Stimulated activated CD4-positive, alpha-beta T cell treated with anti-CD3 and anti-CD28 coated beads, Interleukin-15, amount 100 ng/mL, for 1 hour (primary cell): ENCODE measurements around the gene CRACR2A.

Experiments
- DNase-seq, 2 donors: peaks; one replicate each; pipeline ENCODE4 v3.0.0-alpha.2; 2020; ENCODE audit warnings: low read depth in 1 of 2, low spot score in 1 of 2

Gene CRACR2A

DNA sequence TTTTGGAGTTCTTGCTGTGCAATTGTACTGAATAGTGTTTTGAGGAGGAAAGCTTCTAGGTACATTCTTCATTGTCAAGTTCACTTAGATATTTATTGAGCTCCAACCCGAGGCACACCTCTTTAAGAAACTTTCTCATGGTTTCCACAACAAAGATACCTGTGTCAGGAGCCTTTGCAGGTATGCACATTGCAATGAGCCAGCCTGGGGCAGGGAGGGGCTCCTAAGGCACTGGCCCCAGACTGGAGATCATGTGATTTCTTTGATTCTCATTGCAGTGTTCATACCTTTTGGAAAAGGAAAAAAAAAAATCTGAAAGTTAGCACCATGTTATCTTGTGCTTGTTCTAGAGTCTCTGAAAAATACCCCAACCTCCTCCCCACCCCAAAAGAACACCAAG is 181.6 kb downstream of the CRACR2A start:
- DNase-seq: no peak

- no peak for DNase-seq
Measured at GRCh38 chr12:3568695-3569094, 184.2 kb downstream of the CRACR2A start.

DNA sequence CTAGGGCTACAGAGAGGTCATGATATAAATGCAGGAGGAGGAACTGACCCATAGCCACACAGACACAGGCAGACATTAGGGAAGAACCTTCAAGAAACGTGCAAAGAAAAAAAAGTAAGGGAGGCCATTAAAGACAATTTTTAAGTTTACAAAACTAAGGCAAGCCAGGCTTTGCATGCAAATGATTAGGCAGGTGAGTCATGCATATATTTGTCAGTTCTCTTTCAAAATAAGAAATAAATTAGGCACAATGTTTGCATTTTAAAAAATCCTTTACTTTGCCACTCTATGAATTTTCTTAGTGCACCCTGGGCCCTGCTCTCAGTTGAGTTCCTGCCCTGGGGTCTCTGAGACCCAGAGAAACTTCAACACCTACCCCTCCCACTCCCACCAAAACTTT is 186.9 kb downstream of the CRACR2A start:
- no peak for DNase-seq
